HCT116 (cell line): ENCODE measurements around the gene EWSR1. TPM values are rescaled to one million over a fixed set of nuclear protein-coding genes. Genes with fewer than 3 reads are reported as not detected.

Experiments used
- ATAC-seq: fragments of 200-7000 bp; cut with Tn5 transposase; 2 replicates; pipeline ENCODE4 v1.9.1; 2020; ENCODE audit warnings: mild to moderate bottlenecking, moderate library complexity
- BruUV-seq: library from RNA; stranded (reverse); fragments of 400-500 nt; replicated peaks from 2 replicates; lab custom pipeline; 2021; lab: Mats Ljungman, UMichigan
- CTCF ChIA-PET: fragments of 300-600 bp; sonication (Branson Sonifier 250); formaldehyde crosslinking; loops from one replicate; lab custom pipeline; 2021; ENCODE audit warnings: antibody characterized with exemption; lab: Charles Lee
- POLR2A ChIA-PET: fragments of 300-600, 350-600 bp; sonication (Branson Sonifier 250); formaldehyde crosslinking; loops from one replicate; lab custom pipeline; 2021; ENCODE audit warnings: antibody characterized with exemption; lab: Charles Lee
- RAD21 ChIA-PET, 2 experiments: fragments of 300-600 bp; sonication (Branson Sonifier 250); formaldehyde crosslinking; loops; one replicate each; lab custom pipeline; 2023; ENCODE audit warnings: low total read pairs in 2 of 2; ENCODE audit not compliant: uncharacterized antibody in 2 of 2, unreplicated experiment in 2 of 2, low non-redundant PET in 1 of 2; lab: Charles Lee
- DNase-seq: peaks from one replicate; pipeline ENCODE4 v3.0.0-alpha.2; 2010; ENCODE audit warnings: low read depth, low spot score
- H2AFZ ChIP-seq: fragments of 200-600 bp; shearing (Covaris generic), sonication (generic); 2 replicates; pipeline ENCODE4 v1.6.1; 2017; ENCODE audit warnings: low read depth, mixed run types, mixed read lengths, antibody characterized with exemption, low read length; ENCODE audit not compliant: poor library complexity, severe bottlenecking
- H3K27ac ChIP-seq: 2 replicates; pipeline ENCODE4 v1.5.1; 2012; ENCODE audit warnings: low read depth, low read length
- H3K27me3 ChIP-seq: fragments of 200-600 bp; sonication (generic); 2 replicates; pipeline ENCODE4 v1.6.1; 2016; ENCODE audit warnings: mixed run types, low read length, mixed read lengths; ENCODE audit not compliant: insufficient read depth
- H3K36me3 ChIP-seq, 2 experiments: fragments of 200-500 bp in 1 of 2; fragments of 200-600 bp in 1 of 2; sonication (Bioruptor generic) in 1 of 2; sonication (generic) in 1 of 2; 2 replicates each; pipeline versions ENCODE4 v1.5.1 to v1.6.1; 2014 to 2016; ENCODE audit warnings: low read length in 2 of 2, inconsistent platforms in 1 of 2, mixed read lengths in 1 of 2, mixed run types in 1 of 2; ENCODE audit not compliant: insufficient read depth in 2 of 2, control insufficient read depth in 1 of 2
- H3K4me1 ChIP-seq, 2 experiments: fragments of 200-600 bp in 1 of 2; sonication (generic) in 1 of 2; 2 replicates each; pipeline versions ENCODE4 v1.5.1 to v1.6.1; 2012 to 2017; ENCODE audit warnings: low read length in 2 of 2, inconsistent platforms in 1 of 2, mild to moderate bottlenecking in 1 of 2, mixed read lengths in 1 of 2, mixed run types in 1 of 2, moderate library complexity in 1 of 2; ENCODE audit not compliant: insufficient read depth in 2 of 2, control insufficient read depth in 1 of 2
- H3K4me2 ChIP-seq: fragments of 200-600 bp; sonication (generic); 2 replicates; pipeline ENCODE4 v1.6.1; 2017; ENCODE audit warnings: mixed run types, low read length, mixed read lengths
- H3K4me3 ChIP-seq, 2 experiments: fragments of 200-600 bp in 1 of 2; sonication (generic) in 1 of 2; replicated peaks in 1 of 2; 2 replicates each; pipeline ENCODE4 v1.5.1; 2011 to 2016; ENCODE audit warnings: low read length in 2 of 2, control low read depth in 1 of 2, low read depth in 1 of 2, mild to moderate bottlenecking in 1 of 2, mixed read lengths in 1 of 2, mixed run types in 1 of 2
- H3K79me2 ChIP-seq: fragments of 200-600 bp; sonication (generic); 2 replicates; pipeline ENCODE4 v1.6.1; 2017; ENCODE audit warnings: mild to moderate bottlenecking, mixed run types, low read length, moderate library complexity, mixed read lengths; ENCODE audit not compliant: insufficient read depth
- H3K9ac ChIP-seq: fragments of 200-600 bp; sonication (generic); 2 replicates; pipeline ENCODE4 v1.6.1; 2016; ENCODE audit warnings: low read length, mixed read lengths
- H3K9me2 ChIP-seq: fragments of 200-600 bp; sonication (generic), shearing (Covaris generic); 2 replicates; pipeline ENCODE4 v1.6.1; 2017; ENCODE audit warnings: mixed run types, mild to moderate bottlenecking, moderate library complexity; ENCODE audit not compliant: insufficient read depth
- H3K9me3 ChIP-seq, 2 experiments: fragments of 200-500 bp in 1 of 2; fragments of 200-600 bp in 1 of 2; sonication (Bioruptor generic) in 1 of 2; sonication (generic) in 1 of 2; 2 replicates each; pipeline ENCODE4 v1.6.1; 2014 to 2017; ENCODE audit warnings: low read length in 2 of 2, mixed read lengths in 2 of 2, inconsistent platforms in 1 of 2, low read depth in 1 of 2, mild to moderate bottlenecking in 1 of 2, mixed run types in 1 of 2, moderate library complexity in 1 of 2; ENCODE audit not compliant: control insufficient read depth in 1 of 2, insufficient read depth in 1 of 2
- H4K20me1 ChIP-seq: fragments of 200-600 bp; sonication (generic), shearing (Covaris generic); 2 replicates; pipeline ENCODE4 v1.6.1; 2017; ENCODE audit warnings: mixed run types, mild to moderate bottlenecking, moderate library complexity; ENCODE audit not compliant: insufficient read depth
- CBX3 ChIP-seq: IDR thresholded peaks from 2 replicates; pipeline ENCODE4 v1.6.1; 2012; ENCODE audit warnings: low read depth
- ELF1 ChIP-seq: IDR thresholded peaks from 2 replicates; pipeline ENCODE4 v1.6.1; 2012; ENCODE audit warnings: low read depth, borderline replicate concordance
- EZH2 ChIP-seq: fragments of 200-600 bp; sonication (generic); IDR thresholded peaks from 2 replicates; pipeline ENCODE4 v1.6.1; 2017; ENCODE audit warnings: antibody characterized with exemption, mixed run types
- EZH2phosphoT487 ChIP-seq: fragments of 200-600 bp; IDR thresholded peaks from 2 replicates; pipeline ENCODE4 v1.6.1; 2018; ENCODE audit warnings: antibody characterized with exemption, borderline replicate concordance
- FOSL1 ChIP-seq: IDR thresholded peaks from 2 replicates; pipeline ENCODE4 v1.6.1; 2012; ENCODE audit warnings: low read depth
- MAX ChIP-seq: IDR thresholded peaks from 2 replicates; pipeline ENCODE4 v1.6.1; 2012
- POLR2A ChIP-seq: IDR thresholded peaks from 2 replicates; pipeline ENCODE4 v1.7.0; 2011; ENCODE audit warnings: borderline replicate concordance; ENCODE audit not compliant: insufficient read depth, insufficient read length; ENCODE audit errors: extremely low read depth
- RAD21 ChIP-seq: IDR thresholded peaks from 2 replicates; pipeline ENCODE4 v1.6.1; 2012; ENCODE audit warnings: low read depth, mild to moderate bottlenecking
- SRF ChIP-seq: IDR thresholded peaks from 2 replicates; pipeline ENCODE4 v1.6.1; 2012; ENCODE audit warnings: low read depth
- YY1 ChIP-seq: IDR thresholded peaks from 2 replicates; pipeline ENCODE4 v1.6.1; 2011; ENCODE audit warnings: low read length, low read depth, moderate library complexity, mild to moderate bottlenecking; ENCODE audit not compliant: insufficient replicate concordance; ENCODE audit errors: extremely low read depth
- ZFX ChIP-seq: fragments of 450-650 bp; IDR thresholded peaks from 2 replicates; pipeline ENCODE4 v1.6.1; 2017
- ZNF274 ChIP-seq: fragments of 200-500 bp; sonication (Bioruptor generic); IDR thresholded peaks from 2 replicates; pipeline ENCODE4 v1.6.1; 2014; ENCODE audit warnings: mild to moderate bottlenecking, low read depth, low read length, inconsistent platforms
- intact Hi-C: fragments of 100-400 bp; cut with micrococcal nuclease; formaldehyde crosslinking; loops from 2 replicates; pipeline ENCODE4 v1.10.0; 2022
- total RNA-seq: library from RNA; stranded (reverse); gene quantifications from one replicate; pipeline ENCODE4 v1.2.1, GENCODE V29; 2021; ENCODE audit not compliant: unreplicated experiment
- TF ChIP-seq, protein P1 (sequence below), 3 experiments: fragments of 200-600 bp in 1 of 3; sonication (generic) in 1 of 3; IDR thresholded peaks in 2 of 3; conservative IDR thresholded peaks in 1 of 3; 2 replicates each; pipeline ENCODE4 v1.5.1; 2012 to 2017; ENCODE audit warnings: low read depth in 2 of 3, low read length in 2 of 3, antibody characterized with exemption in 1 of 3, borderline replicate concordance in 1 of 3, control low read depth in 1 of 3, mild to moderate bottlenecking in 1 of 3, mixed read lengths in 1 of 3, mixed run types in 1 of 3, moderate library complexity in 1 of 3; ENCODE audit not compliant: insufficient read depth in 1 of 3
- TF ChIP-seq, protein P2 (sequence below): IDR thresholded peaks from 2 replicates; pipeline ENCODE4 v1.6.1; 2012

Gene EWSR1
- total RNA-seq, 1 experiment from 2014 or later, result 335 TPM

GRCh38 chr22:29345932-29346331 is 77.9 kb downstream of the EWSR1 start:
- intact Hi-C loops, result no loop called here
- no peak overlapping the region for H3K27ac ChIP-seq
- no peaks in the 10 kb centered on the region; the same call in 1 of the 2 replicates for H4K20me1 ChIP-seq
- no peak overlapping the region for H3K9ac ChIP-seq
- H3K4me1 ChIP-seq, result peaks cover 27 to 33% of the 10 kb centered on the region in 2 experiments
- no TSS peak for BruUV-seq
- DNase-seq (no peak), ATAC-seq (no peak)
- ChIA-PET CTCF (no interaction called here), POLR2A (no interaction called here), RAD21 (interaction anchor here (0.6 kb wide), 2 partner anchors 11 to 24 kb away, joined by 4 read pairs; no protein-coding TSS in a partner anchor)
- H3K79me2 ChIP-seq, result no peaks in the 10 kb centered on the region
- H3K27me3 ChIP-seq, result no peaks in the 10 kb centered on the region
- H3K9me3 ChIP-seq, result no peaks in the 10 kb centered on the region
- H2AFZ ChIP-seq, result no peak overlapping the region
- TF ChIP-seq, protein P1, sequence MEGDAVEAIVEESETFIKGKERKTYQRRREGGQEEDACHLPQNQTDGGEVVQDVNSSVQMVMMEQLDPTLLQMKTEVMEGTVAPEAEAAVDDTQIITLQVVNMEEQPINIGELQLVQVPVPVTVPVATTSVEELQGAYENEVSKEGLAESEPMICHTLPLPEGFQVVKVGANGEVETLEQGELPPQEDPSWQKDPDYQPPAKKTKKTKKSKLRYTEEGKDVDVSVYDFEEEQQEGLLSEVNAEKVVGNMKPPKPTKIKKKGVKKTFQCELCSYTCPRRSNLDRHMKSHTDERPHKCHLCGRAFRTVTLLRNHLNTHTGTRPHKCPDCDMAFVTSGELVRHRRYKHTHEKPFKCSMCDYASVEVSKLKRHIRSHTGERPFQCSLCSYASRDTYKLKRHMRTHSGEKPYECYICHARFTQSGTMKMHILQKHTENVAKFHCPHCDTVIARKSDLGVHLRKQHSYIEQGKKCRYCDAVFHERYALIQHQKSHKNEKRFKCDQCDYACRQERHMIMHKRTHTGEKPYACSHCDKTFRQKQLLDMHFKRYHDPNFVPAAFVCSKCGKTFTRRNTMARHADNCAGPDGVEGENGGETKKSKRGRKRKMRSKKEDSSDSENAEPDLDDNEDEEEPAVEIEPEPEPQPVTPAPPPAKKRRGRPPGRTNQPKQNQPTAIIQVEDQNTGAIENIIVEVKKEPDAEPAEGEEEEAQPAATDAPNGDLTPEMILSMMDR (IDR thresholded peaks at IDR 0.05 in 2 of 3, conservative IDR thresholded peaks at IDR 0.05 in 1 of 3; ENCODE audit: borderline replicate concordance in 1 of 3, insufficient read depth in 1 of 3, low read depth in 2 of 3, low read length in 2 of 3), result no peak
- TF ChIP-seq ELF1 (no peak), EZH2phosphoT487 (no peak), MAX (no peak), SRF (no peak), POLR2A (no peak), ZFX (no peak), EZH2 (no peak), FOSL1 (no peak), YY1 (no peak), ZNF274 (no peak), RAD21 (no peak), CBX3 (no peak)
- TF ChIP-seq, protein P2, sequence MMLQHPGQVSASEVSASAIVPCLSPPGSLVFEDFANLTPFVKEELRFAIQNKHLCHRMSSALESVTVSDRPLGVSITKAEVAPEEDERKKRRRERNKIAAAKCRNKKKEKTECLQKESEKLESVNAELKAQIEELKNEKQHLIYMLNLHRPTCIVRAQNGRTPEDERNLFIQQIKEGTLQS, result no peak
- H3K4me3 ChIP-seq, result no peak overlapping the region
- H3K9me2 ChIP-seq, result no peaks in the 10 kb centered on the region
- peaks cover 17 to 29% of the 10 kb centered on the region in 2 experiments; a peak in 3 of 4 replicates for H3K36me3 ChIP-seq
- H3K4me2 ChIP-seq, result no peak overlapping the region
